Left ventricle myocardium inferior (tissue), 1 donor: ENCODE measurements around the gene MAP3K9. TPM values are rescaled to one million over a fixed set of nuclear protein-coding genes. Genes with fewer than 3 reads are reported as not detected.
A peak's percentile ranks its signal among the peaks of the same experiment; 100 is the strongest.

Experiments
- DNase-seq: peaks from one replicate; pipeline ENCODE4 v3.0.0-alpha.2; 2020
- H3K27ac ChIP-seq: fragments of 200-600 bp; replicated peaks from 2 replicates; pipeline ENCODE4 v1.8.0; 2021
- H3K27me3 ChIP-seq: fragments of 200-600 bp; 2 replicates; pipeline ENCODE4 v1.8.0; 2021; ENCODE audit warnings: low read depth
- H3K36me3 ChIP-seq: fragments of 200-600 bp; 2 replicates; pipeline ENCODE4 v1.8.0; 2021
- H3K4me1 ChIP-seq: fragments of 200-600 bp; 2 replicates; pipeline ENCODE4 v1.8.0; 2021
- H3K4me3 ChIP-seq: fragments of 200-600 bp; 2 replicates; pipeline ENCODE4 v1.8.0; 2021; ENCODE audit warnings: mild to moderate bottlenecking, moderate library complexity
- H3K9me3 ChIP-seq: fragments of 200-600 bp; replicated peaks from 2 replicates; pipeline ENCODE4 v1.8.0; 2021
- intact Hi-C: fragments of 100-400 bp; cut with micrococcal nuclease; formaldehyde crosslinking; loops from one replicate; pipeline ENCODE4 v1.11.0; 2022
- total RNA-seq: library from RNA; stranded (reverse); fragmentation: NEBNext Ultra II Directional; extraction: Animal tissue kit (Norgen Biotek cat#: 25700); gene quantifications from one replicate; pipeline ENCODE4 v1.2.1, GENCODE V29; 2021
- TF ChIP-seq, protein P1 (sequence below): fragments of 200-600 bp; IDR thresholded peaks from 2 replicates; pipeline ENCODE4 v1.8.0; 2021; ENCODE audit warnings: antibody characterized with exemption, mild to moderate bottlenecking, borderline replicate concordance
- donor health status: DM: no; HTN: yes; CAD: no; lungs with severe emphysema.

Gene MAP3K9
- total RNA-seq, 1 donor from 2014 or later, result 1.9 TPM

GRCh38 chr14:70697701-70698100, 111.6 kb downstream of the MAP3K9 start:
- Histone ChIP-seq H3K9me3 (no peaks in the 10 kb centered on the region), H3K27ac (no peak overlapping the region), H3K36me3 (no peaks in the 10 kb centered on the region), H3K4me3 (no peak overlapping the region), H3K27me3 (no peaks in the 10 kb centered on the region), H3K4me1 (peaks cover 18% of the 10 kb centered on the region)
- TF ChIP-seq, protein P1, sequence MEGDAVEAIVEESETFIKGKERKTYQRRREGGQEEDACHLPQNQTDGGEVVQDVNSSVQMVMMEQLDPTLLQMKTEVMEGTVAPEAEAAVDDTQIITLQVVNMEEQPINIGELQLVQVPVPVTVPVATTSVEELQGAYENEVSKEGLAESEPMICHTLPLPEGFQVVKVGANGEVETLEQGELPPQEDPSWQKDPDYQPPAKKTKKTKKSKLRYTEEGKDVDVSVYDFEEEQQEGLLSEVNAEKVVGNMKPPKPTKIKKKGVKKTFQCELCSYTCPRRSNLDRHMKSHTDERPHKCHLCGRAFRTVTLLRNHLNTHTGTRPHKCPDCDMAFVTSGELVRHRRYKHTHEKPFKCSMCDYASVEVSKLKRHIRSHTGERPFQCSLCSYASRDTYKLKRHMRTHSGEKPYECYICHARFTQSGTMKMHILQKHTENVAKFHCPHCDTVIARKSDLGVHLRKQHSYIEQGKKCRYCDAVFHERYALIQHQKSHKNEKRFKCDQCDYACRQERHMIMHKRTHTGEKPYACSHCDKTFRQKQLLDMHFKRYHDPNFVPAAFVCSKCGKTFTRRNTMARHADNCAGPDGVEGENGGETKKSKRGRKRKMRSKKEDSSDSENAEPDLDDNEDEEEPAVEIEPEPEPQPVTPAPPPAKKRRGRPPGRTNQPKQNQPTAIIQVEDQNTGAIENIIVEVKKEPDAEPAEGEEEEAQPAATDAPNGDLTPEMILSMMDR, result no peak
- DNase-seq, result no peak
- intact Hi-C loops, result no loop called here

DNA sequence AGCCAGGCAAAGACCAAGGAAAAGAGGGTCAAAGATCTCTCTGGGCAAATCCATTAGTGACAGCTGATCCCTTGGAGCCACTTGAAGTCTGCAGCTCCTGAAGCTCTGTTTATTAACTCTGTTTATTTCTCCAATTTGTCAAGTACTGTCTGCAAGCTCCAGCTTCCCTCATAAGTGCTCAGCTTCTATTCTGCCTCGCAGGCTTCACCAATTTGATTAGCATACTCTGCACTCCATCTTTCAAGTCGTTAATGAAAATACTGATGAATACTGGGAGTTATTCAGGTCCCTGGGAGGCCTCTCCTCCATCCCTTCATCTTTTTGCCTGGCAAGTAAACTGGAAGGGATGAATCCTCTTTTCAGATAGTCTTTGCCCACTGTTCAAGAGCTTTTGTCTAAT, 113.3 kb downstream of the MAP3K9 start:
- Histone ChIP-seq H3K4me3 (no peak overlapping the region), H3K27ac (no peak overlapping the region), H3K36me3 (no peaks in the 10 kb centered on the region), H3K9me3 (no peaks in the 10 kb centered on the region), H3K4me1 (peaks cover 18% of the 10 kb centered on the region), H3K27me3 (no peaks in the 10 kb centered on the region)
- TF ChIP-seq, protein P1, result no peak
- DNase-seq, result no peak
- intact Hi-C loops, result no loop called here

- no peak overlapping the region for H3K27ac ChIP-seq
- TF ChIP-seq, protein P1, result no peak
- peak; percentile 30 for DNase-seq
Observed at GRCh38 chr14:70692210-70692609, 117.1 kb downstream of the MAP3K9 start.

GRCh38 chr14:70685474-70686197, 123.7 kb downstream of the MAP3K9 start:
- Histone ChIP-seq H3K4me1 (no peaks in the 10 kb centered on the region), H3K27me3 (no peaks in the 10 kb centered on the region), H3K4me3 (no peak overlapping the region), H3K27ac (no peak overlapping the region), H3K9me3 (no peaks in the 10 kb centered on the region), H3K36me3 (no peaks in the 10 kb centered on the region)
- no peak for DNase-seq
- intact Hi-C loops, result no loop called here
- TF ChIP-seq, protein P1, result no peak

More at GRCh38 chr14:70692210-70692609, 117.1 kb downstream of the MAP3K9 start:
- no peak overlapping the region for H3K4me3 ChIP-seq
- no peaks in the 10 kb centered on the region for H3K27me3 ChIP-seq
- intact Hi-C loops, result no loop called here
- H3K9me3 ChIP-seq, result no peaks in the 10 kb centered on the region
- no peaks in the 10 kb centered on the region for H3K36me3 ChIP-seq
- H3K4me1 ChIP-seq, result no peaks in the 10 kb centered on the region

- Histone ChIP-seq H3K36me3 (no peaks in the 10 kb centered on the region), H3K27me3 (no peaks in the 10 kb centered on the region), H3K4me3 (no peak overlapping the region), H3K27ac (no peak overlapping the region), H3K9me3 (no peaks in the 10 kb centered on the region), H3K4me1 (no peaks in the 10 kb centered on the region)
- intact Hi-C loops, result no loop called here
- TF ChIP-seq, protein P1, result no peak
- DNase-seq, result no peak
Observed at GRCh38 chr14:70683983-70684382, 125.3 kb downstream of the MAP3K9 start.
